ENCODE data around the gene RPL10. TPM values are rescaled to one million over a fixed set of nuclear protein-coding genes. Genes with fewer than 3 reads are reported as not detected.

RPL10 gene
- polyA plus RNA-seq, 1 donor from 2014 or later = 3,689 TPM

- H3K27ac ChIP-seq (ENCODE audit: low read length) = peak overlapping the region; percentile 95
- no peaks in the 10 kb centered on the region for H3K27me3 ChIP-seq (ENCODE audit: insufficient read depth, low read depth, low read length)
- no peaks in the 10 kb centered on the region for H3K9me2 ChIP-seq (ENCODE audit: insufficient read depth, low read length)
- no peaks in the 10 kb centered on the region for H3K9me3 ChIP-seq (ENCODE audit: low read length)
- H3K36me3 ChIP-seq (ENCODE audit: insufficient read depth, low read length) = no peaks in the 10 kb centered on the region
- H3K4me3 ChIP-seq (ENCODE audit: low read length) = peak overlapping the region; percentile 81
- no peak overlapping the region for H2AFZ ChIP-seq (ENCODE audit: low read depth, low read length)
- H3K79me2 ChIP-seq (replicated peaks; ENCODE audit: insufficient read depth, low read length) = peaks cover 4% of the 10 kb centered on the region
- TF ChIP-seq REST (IDR thresholded peaks at IDR 0.05; ENCODE audit: borderline replicate concordance) (no peak), SMC3 (conservative IDR thresholded peaks at IDR 0.05; ENCODE audit: poor library complexity) (no peak), EP300 (conservative IDR thresholded peaks at IDR 0.05; ENCODE audit: poor library complexity, severe bottlenecking) (no peak), TAF1 (IDR thresholded peaks at IDR 0.05; ENCODE audit: low read depth) (no peak), MXI1 (conservative IDR thresholded peaks at IDR 0.05; ENCODE audit: poor library complexity, severe bottlenecking) (no peak)
- peak overlapping the region; percentile 97 for H3K9ac ChIP-seq (ENCODE audit: low read length)
- H3K4me2 ChIP-seq (ENCODE audit: low read length) = peak overlapping the region; percentile 30
- H4K20me1 ChIP-seq (ENCODE audit: insufficient read depth) = peaks cover 5% of the 10 kb centered on the region
- no peaks in the 10 kb centered on the region for H3F3A ChIP-seq (ENCODE audit: insufficient read depth, low read length, poor library complexity, severe bottlenecking)
These were observed 947 bp upstream of the RPL10 start for GRCh38 chrX:154396973-154397887.

GRCh38 chrX:154398668-154399526 lies 720 bp downstream of the RPL10 start:
- peak overlapping the region; percentile 95 for H3K27ac ChIP-seq (ENCODE audit: low read length)
- no peaks in the 10 kb centered on the region for H3K36me3 ChIP-seq (ENCODE audit: insufficient read depth, low read length)
- no peaks in the 10 kb centered on the region for H3K27me3 ChIP-seq (ENCODE audit: insufficient read depth, low read depth, low read length)
- H3K4me2 ChIP-seq (ENCODE audit: low read length) = peak overlapping the region; percentile 39
- no peaks in the 10 kb centered on the region for H3F3A ChIP-seq (ENCODE audit: insufficient read depth, low read length, poor library complexity, severe bottlenecking)
- peaks cover 4% of the 10 kb centered on the region for H3K79me2 ChIP-seq (replicated peaks; ENCODE audit: insufficient read depth, low read length)
- no peak overlapping the region for H2AFZ ChIP-seq (ENCODE audit: low read depth, low read length)
- H3K9me2 ChIP-seq (ENCODE audit: insufficient read depth, low read length) = no peaks in the 10 kb centered on the region
- no peak for TF ChIP-seq REST (IDR thresholded peaks at IDR 0.05; ENCODE audit: borderline replicate concordance)
- no peak for TF ChIP-seq EP300 (conservative IDR thresholded peaks at IDR 0.05; ENCODE audit: poor library complexity, severe bottlenecking)
- TF ChIP-seq SMC3 (conservative IDR thresholded peaks at IDR 0.05; ENCODE audit: poor library complexity) = peak; percentile 75
- no peak for TF ChIP-seq TAF1 (IDR thresholded peaks at IDR 0.05; ENCODE audit: low read depth)
- no peak for TF ChIP-seq POLR2AphosphoS5 (IDR thresholded peaks at IDR 0.05)
- no peak for TF ChIP-seq EZH2 (IDR thresholded peaks at IDR 0.05; ENCODE audit: borderline replicate concordance, insufficient read depth, low read length, poor library complexity, severe bottlenecking)
- peak; percentile 82 for TF ChIP-seq CTCF (IDR thresholded peaks at IDR 0.05; ENCODE audit: poor library complexity, severe bottlenecking)
- TF ChIP-seq RAD21 (conservative IDR thresholded peaks at IDR 0.05) = peak; percentile 67
- peak; percentile 93 for TF ChIP-seq MXI1 (conservative IDR thresholded peaks at IDR 0.05; ENCODE audit: poor library complexity, severe bottlenecking)
- no peaks in the 10 kb centered on the region for H3K9me3 ChIP-seq (ENCODE audit: low read length)
- peaks cover 5% of the 10 kb centered on the region for H4K20me1 ChIP-seq (ENCODE audit: insufficient read depth)
- peak overlapping the region; percentile 97 for H3K9ac ChIP-seq (ENCODE audit: low read length)
- H3K4me3 ChIP-seq (ENCODE audit: low read length) = peak overlapping the region; percentile 81

Measured in neural cell (in vitro differentiated cells).